Adipocyte (in vitro differentiated cells): ENCODE measurements around the gene COMMD4.
"Not testable (repeated sequence)": the region's sequence is repeated elsewhere in the genome, so short reads cannot be mapped to it uniquely, and the experiment has no call there.

Source experiments
- DNase-seq: peaks from one replicate; pipeline ENCODE4 v3.0.0-alpha.2; 2015; ENCODE audit warnings: low read depth
- H3K27me3 ChIP-seq: replicated peaks from 2 replicates; pipeline ENCODE4 v1.7.0; 2013; ENCODE audit warnings: mild to moderate bottlenecking, low read length, moderate library complexity; ENCODE audit not compliant: control insufficient read depth, insufficient read depth
- H3K36me3 ChIP-seq: 2 replicates; pipeline ENCODE4 v1.7.0; 2013; ENCODE audit warnings: low read length, mild to moderate bottlenecking, moderate library complexity; ENCODE audit not compliant: control insufficient read depth, insufficient read depth, severe bottlenecking
- H3K4me1 ChIP-seq: 2 replicates; pipeline ENCODE4 v1.7.0; 2013; ENCODE audit warnings: mild to moderate bottlenecking, low read length, moderate library complexity; ENCODE audit not compliant: control insufficient read depth, insufficient read depth
- H3K4me3 ChIP-seq: 2 replicates; pipeline ENCODE4 v1.7.0; 2013; ENCODE audit warnings: mild to moderate bottlenecking, low read length, moderate library complexity
- H3K9ac ChIP-seq: 2 replicates; pipeline ENCODE4 v1.7.0; 2013; ENCODE audit warnings: mild to moderate bottlenecking, low read length, moderate library complexity
- H3K9me3 ChIP-seq: 2 replicates; pipeline ENCODE4 v1.7.0; 2013; ENCODE audit warnings: mild to moderate bottlenecking, low read length, moderate library complexity; ENCODE audit not compliant: control insufficient read depth

The COMMD4 gene

DNA sequence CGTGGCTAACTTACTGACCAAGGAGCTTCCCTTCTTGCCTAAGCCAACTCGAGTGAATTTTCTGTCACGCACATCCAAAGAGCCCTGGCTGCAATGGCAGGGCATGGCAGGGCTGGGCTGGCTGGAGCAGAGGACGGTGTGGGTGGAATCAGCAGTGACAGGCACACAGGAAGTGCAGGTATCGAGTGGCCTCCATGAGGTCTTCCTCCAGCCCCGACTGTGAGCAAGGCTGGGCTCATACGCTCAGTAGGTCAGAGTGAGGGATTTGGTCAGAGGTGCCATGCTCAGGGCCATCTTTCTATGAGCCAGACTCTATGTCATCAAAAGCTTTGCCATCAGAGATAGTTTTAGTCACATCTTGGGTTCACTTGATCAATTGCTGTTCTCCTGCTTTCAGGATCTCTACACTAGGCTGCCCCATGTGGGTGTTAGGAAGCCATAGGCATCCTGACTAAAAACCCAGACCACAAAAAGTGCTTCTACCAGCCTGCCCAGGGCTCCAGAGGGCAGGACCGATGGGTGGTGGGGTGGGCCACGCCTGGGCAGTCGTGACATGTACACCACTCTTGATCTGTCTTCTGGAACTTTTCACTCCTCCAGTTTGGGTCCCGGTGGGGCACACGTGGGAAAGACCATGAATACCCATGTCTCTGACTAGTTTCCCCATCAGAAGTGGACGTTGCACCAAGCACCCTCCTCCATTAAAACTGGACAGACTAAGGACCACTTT lies 22.6 kb upstream of the COMMD4 start:
- Histone ChIP-seq H3K36me3 (no peaks in the 10 kb centered on the region), H3K9me3 (peaks cover 10% of the 10 kb centered on the region), H3K27me3 (peaks cover 20% of the 10 kb centered on the region), H3K4me3 (no peak overlapping the region), H3K4me1 (peaks cover 14% of the 10 kb centered on the region), H3K9ac (no peak overlapping the region)
- DNase-seq: no peak

DNA sequence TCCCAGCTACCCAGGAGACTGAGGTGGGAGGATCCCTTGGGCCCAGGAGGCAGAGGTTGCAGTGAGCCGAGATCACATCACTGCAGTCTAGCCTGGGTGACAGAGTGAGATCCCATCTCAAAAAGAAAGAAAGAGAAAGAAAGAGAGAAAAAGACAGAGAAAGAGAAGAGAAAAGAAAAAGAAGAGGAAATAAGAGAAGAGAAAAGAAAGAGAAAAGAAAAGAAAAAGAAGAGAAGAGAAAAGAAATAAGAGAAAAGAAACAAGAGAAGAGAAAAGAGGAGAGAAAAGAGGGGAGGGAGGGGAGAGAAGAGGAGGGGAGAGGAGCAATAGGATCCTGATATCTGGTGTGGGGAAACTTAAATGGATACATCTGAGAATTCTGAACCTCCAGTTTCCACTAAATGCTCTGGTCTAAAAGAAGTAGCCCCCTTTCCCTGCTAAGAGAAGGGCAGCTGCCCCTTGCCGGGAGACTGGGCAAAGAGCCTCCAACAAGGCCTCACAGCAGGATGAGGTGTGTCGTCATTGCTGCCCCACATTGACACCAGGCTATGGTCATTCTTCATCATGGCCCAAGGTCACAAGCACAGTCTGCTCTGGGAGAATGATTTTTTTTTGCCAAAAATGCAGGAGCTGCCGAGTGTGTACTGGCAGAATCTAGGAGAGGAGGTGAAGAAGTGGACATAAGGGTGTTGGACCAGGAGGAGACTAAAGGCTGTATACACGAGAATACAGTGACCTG lies 21.1 kb upstream of the COMMD4 start:
- H3K9me3 ChIP-seq: peaks cover 10% of the 10 kb centered on the region
- peaks cover 11% of the 10 kb centered on the region for H3K27me3 ChIP-seq
- no peaks in the 10 kb centered on the region for H3K36me3 ChIP-seq
- H3K9ac ChIP-seq: no peak overlapping the region
- DNase-seq: no peak
- H3K4me1 ChIP-seq: peaks cover 11% of the 10 kb centered on the region
- no peak overlapping the region for H3K4me3 ChIP-seq

DNA sequence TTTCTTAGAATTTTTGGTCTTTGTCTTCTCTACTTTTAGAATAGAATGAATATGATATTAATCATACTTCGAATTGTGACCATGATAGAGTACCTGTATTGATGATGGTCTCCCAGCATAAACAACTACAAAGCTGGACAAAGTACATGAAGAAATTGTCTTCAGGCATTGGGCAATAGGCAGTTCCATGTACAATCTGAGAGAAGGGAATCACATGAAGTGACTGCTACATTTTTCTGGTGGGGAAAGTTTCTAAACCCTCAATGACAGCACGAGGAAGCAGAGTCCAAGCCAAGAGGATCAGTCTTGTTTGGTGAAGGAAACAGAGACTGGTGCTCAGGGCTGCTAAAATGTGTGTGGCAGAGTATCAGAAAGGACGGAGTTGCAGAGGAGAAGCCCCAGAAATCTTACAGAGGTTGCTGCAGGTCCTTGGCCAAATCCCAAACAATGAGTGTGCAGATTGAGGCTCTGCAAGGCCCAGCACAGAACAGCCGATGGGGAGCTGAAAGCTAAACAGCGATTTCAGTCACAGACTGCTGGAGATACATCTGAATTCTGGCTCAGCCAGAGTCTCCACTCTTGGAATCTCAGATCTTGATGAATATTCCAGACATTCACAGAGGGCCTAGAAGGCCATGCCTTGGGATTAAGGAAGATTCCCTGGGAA lies 16.5 kb upstream of the COMMD4 start:
- not testable (repeated sequence) for H3K9me3 ChIP-seq, H3K4me3 ChIP-seq, H3K36me3 ChIP-seq, H3K4me1 ChIP-seq
- peak; percentile 6 for DNase-seq
- H3K9ac ChIP-seq: peak overlapping the region; percentile 15
- peaks cover 18% of the 10 kb centered on the region for H3K27me3 ChIP-seq

DNA sequence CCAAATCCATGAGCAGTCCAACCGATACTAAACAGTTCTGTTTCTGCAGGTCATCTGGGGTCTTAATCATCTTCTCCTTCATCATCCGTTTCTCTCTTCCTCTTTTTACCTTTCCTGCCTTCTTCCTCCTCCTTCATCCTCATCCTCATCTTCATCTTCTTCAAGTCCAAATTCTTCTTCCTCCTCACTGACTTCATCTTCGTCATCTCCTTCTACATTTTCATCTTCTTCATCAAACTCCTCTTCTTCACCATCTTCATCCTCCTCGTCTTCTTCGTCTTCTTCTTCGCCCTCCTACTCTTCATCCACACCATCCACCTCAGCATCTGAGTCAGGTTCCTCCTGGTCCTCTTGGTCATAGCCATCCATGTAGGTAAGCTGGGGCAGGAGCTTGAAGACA lies 14.2 kb upstream of the COMMD4 start:
- Histone ChIP-seq H3K36me3 (no peaks in the 10 kb centered on the region), H3K4me1 (peaks cover 5% of the 10 kb centered on the region), H3K9ac (no peak overlapping the region), H3K4me3 (no peak overlapping the region), H3K9me3 (no peaks in the 10 kb centered on the region), H3K27me3 (peaks cover 9% of the 10 kb centered on the region)
- no peak for DNase-seq

DNA sequence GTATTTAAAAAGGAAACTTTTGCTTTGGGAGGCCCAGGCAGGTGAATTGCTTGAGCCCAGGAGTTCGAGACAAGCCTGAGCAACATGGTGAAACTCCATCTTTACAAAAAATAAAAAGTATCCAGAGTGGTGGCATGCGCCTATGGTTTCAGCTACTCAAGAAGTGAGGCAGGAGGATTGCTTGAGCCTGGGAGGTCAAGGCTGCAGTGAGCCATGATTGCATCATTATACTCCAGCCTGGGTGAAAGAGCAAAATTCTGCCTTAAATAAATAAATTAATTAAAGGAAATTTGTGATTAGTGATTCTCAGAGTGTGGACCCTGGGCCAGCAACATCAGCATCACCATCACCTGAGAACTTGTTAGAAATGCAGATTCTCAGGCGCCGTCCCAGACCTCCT lies 9.9 kb upstream of the COMMD4 start:
- Histone ChIP-seq H3K4me3 (no peak overlapping the region), H3K36me3 (no peaks in the 10 kb centered on the region), H3K27me3 (peaks cover 17% of the 10 kb centered on the region), H3K4me1 (no peaks in the 10 kb centered on the region), H3K9ac (no peak overlapping the region), H3K9me3 (no peaks in the 10 kb centered on the region)
- DNase-seq: no peak

DNA sequence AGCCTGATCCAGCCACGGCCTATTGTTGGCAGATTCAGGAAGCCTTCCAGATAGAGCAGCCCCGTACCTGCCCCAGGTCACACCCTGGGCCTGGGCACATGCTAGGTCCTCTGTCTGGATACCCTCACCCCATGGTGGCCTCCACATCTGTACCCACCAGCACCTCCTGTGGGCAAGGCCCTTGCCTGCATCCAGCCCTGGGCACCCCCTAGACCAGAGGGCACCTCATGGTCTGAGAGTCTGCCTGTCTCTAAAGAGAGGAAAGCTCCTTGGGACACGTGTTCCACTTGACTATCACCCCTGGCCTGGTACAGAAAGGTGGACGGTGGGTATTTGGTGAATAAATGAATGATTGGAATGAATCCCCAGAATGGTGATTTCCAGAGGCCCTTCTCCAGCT lies 8.9 kb upstream of the COMMD4 start:
- Histone ChIP-seq H3K27me3 (peaks cover 12% of the 10 kb centered on the region), H3K4me1 (no peaks in the 10 kb centered on the region)
- DNase-seq: no peak

DNA sequence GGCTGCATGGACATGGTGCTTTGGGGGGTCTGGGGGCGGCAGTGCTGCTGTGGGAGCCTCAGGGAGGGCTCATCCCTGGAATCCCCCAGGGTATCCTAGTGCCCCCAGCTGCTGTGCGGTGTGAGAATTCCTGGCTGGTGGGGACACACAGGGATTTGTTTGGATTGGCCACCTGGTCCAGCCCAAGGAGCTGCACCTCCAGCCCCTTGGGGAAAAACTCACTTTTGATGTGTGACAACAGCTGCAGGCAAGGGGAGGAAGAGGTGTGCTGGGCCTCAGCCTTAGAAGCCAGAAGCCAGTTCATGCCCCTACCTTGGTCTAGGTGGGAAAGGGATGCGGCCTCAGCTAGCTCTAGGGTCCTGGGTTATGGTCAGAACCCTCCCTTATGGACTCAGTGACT lies 8.4 kb upstream of the COMMD4 start:
- Histone ChIP-seq H3K4me3 (no peak overlapping the region), H3K27me3 (peaks cover 10% of the 10 kb centered on the region), H3K36me3 (no peaks in the 10 kb centered on the region), H3K4me1 (no peaks in the 10 kb centered on the region), H3K9me3 (no peaks in the 10 kb centered on the region), H3K9ac (no peak overlapping the region)
- DNase-seq: no peak

More for the DNA sequence above, 8.9 kb upstream of the COMMD4 start:
- no peaks in the 10 kb centered on the region for H3K9me3 ChIP-seq
- H3K4me3 ChIP-seq: no peak overlapping the region
- H3K36me3 ChIP-seq: no peaks in the 10 kb centered on the region
- no peak overlapping the region for H3K9ac ChIP-seq

DNA sequence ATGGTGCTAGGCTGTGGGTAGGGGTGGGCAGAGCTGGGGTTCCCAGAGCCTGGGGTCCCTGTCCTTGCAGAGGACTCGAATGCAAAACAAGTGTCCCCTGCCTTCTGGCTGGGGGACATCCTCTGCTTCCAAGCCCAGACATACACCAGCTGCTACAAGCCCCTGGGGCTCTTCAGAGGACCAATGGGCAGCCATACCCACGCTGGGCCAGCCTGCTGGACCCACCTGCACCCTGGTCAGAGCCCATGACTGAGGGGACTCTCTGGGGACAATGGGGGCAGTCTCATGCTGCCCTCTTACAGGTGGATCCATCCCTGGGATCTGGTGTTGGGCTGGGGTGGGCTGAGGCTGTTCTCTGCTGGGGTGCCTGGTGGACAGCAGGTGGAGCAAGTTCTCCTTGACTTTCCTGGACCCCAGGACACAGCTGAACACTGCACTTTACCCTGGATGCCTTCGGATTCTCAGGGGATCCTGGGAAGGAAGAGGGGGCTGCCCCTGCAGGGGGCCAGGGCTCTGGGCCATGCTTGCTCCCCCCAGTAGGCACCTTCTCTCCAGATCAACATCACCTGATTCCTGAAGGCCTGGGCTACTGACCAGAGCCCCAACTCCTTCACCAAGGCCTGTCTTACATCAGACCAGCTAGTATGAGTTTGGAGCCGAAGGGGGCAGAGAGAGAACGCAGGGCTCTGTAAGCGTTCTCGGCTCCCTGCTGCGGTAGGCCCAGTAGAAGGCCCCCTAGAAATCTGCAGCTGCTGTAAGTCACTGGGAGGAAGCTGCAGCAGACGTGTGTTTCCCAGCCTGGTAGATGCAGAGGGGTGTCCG lies 7.2 kb upstream of the COMMD4 start:
- Histone ChIP-seq H3K36me3 (no peaks in the 10 kb centered on the region), H3K9me3 (no peaks in the 10 kb centered on the region), H3K27me3 (peaks cover 10% of the 10 kb centered on the region), H3K4me3 (no peak overlapping the region), H3K4me1 (no peaks in the 10 kb centered on the region), H3K9ac (no peak overlapping the region)
- DNase-seq: no peak

DNA sequence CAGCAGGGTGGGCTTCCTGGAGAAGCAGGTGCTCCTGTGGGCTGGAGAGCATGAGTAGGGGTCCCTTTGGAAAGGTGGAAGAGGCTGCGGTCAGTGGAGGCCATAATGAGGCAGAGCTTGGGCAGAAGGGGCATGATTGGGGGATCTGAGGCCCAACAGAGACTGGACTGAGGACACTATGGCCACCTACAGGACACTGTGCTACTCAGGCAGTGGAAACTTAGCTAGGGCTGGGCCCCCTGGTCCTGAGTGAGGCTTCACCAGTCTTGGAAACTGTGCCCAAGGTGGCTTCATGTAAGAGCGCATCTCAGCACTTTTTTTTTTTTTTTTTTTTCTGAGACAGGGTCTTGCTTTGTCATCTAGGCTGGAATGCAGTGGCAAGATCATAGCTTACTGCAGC lies 6.3 kb upstream of the COMMD4 start:
- no peak for DNase-seq
- Histone ChIP-seq H3K36me3 (no peaks in the 10 kb centered on the region), H3K9ac (no peak overlapping the region), H3K27me3 (peaks cover 8% of the 10 kb centered on the region), H3K4me1 (no peaks in the 10 kb centered on the region), H3K9me3 (no peaks in the 10 kb centered on the region), H3K4me3 (no peak overlapping the region)

DNA sequence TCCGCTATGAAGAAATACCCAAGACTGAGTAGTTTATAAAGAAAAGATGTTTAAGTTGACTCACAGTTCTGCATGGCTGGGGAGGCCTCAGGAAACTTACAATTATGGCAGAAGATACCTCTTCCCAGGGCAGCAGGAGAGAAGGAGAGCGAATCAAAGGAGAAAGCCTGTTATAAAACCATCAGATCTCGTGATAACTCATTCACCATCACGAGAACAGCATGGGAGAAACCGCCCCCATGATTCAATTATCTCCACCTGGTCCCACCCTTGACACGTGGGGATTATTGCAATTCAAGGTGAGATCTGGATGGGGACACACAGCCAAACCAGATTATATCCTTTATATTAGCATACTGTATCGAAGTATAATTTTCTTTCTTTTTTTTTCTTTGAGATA lies 3.8 kb upstream of the COMMD4 start:
- H3K4me1 ChIP-seq: peaks cover 11% of the 10 kb centered on the region
- not testable (repeated sequence) for H3K27me3 ChIP-seq, H3K36me3 ChIP-seq, DNase-seq, H3K9ac ChIP-seq, H3K9me3 ChIP-seq, H3K4me3 ChIP-seq
